Endodermal cell (in vitro differentiated cells): ENCODE results near the gene KDM6A. TPM values are rescaled to one million over a fixed set of nuclear protein-coding genes. Genes with fewer than 3 reads are reported as not detected.

Source experiments
- DNase-seq: peaks from one replicate; pipeline ENCODE4 v3.0.0-alpha.2; 2017
- H3K27ac ChIP-seq: 2 replicates; pipeline ENCODE4 v1.5.1; 2013; ENCODE audit warnings: mild to moderate bottlenecking, low read depth, low read length, moderate library complexity
- H3K27me3 ChIP-seq: 2 replicates; pipeline ENCODE4 v1.6.1; 2013; ENCODE audit warnings: mild to moderate bottlenecking, low read length, moderate library complexity; ENCODE audit not compliant: insufficient read depth, control insufficient read depth, poor library complexity, severe bottlenecking
- H3K36me3 ChIP-seq: 2 replicates; pipeline ENCODE4 v1.7.0; 2013; ENCODE audit warnings: mild to moderate bottlenecking, low read length, moderate library complexity; ENCODE audit not compliant: control insufficient read depth, insufficient read depth
- H3K4me1 ChIP-seq: one replicate; pipeline ENCODE4 v1.7.0; 2013; ENCODE audit warnings: low read length; ENCODE audit not compliant: control insufficient read depth, insufficient read depth
- H3K4me3 ChIP-seq: 2 replicates; pipeline ENCODE4 v1.5.1; 2013; ENCODE audit warnings: mild to moderate bottlenecking, low read length, moderate library complexity
- H3K9ac ChIP-seq: 2 replicates; pipeline ENCODE4 v1.6.1; 2013; ENCODE audit warnings: mild to moderate bottlenecking, low read length, moderate library complexity; ENCODE audit not compliant: poor library complexity, severe bottlenecking; ENCODE audit errors: extremely low read depth
- H3K9me3 ChIP-seq: 2 replicates; pipeline ENCODE4 v1.6.1; 2013; ENCODE audit warnings: mild to moderate bottlenecking, low read length, moderate library complexity; ENCODE audit not compliant: control insufficient read depth
- H3K27ac Mint-ChIP-seq: 2 replicates; pipeline ENCODE4 v1.8.0; 2020; ENCODE audit warnings: mixed read lengths
- H3K27me3 Mint-ChIP-seq: 2 replicates; pipeline ENCODE4 v1.8.0; 2021; ENCODE audit warnings: mild to moderate bottlenecking, mixed read lengths; ENCODE audit not compliant: insufficient read depth
- H3K36me3 Mint-ChIP-seq: 2 replicates; pipeline ENCODE4 v1.8.0; 2020; ENCODE audit warnings: low read depth, mixed read lengths
- H3K4me1 Mint-ChIP-seq: 2 replicates; pipeline ENCODE4 v1.8.0; 2020; ENCODE audit warnings: mixed read lengths
- H3K4me3 Mint-ChIP-seq: 2 replicates; pipeline ENCODE4 v1.8.0; 2020; ENCODE audit warnings: mild to moderate bottlenecking, moderate library complexity, mixed read lengths
- H3K9me3 Mint-ChIP-seq: 2 replicates; pipeline ENCODE4 v1.8.0; 2020; ENCODE audit warnings: mild to moderate bottlenecking, mixed read lengths
- WGBS, 2 experiments: methylation state at CpG; one replicate each; pipeline versions ENCODE4 v1.1.5 to v1.1.7; 2013; ENCODE audit warnings: missing lambda C conversion rate in 2 of 2, mixed read lengths in 1 of 2; ENCODE audit not compliant: insufficient coverage in 1 of 2, insufficient read length in 1 of 2; 5-methylcytosine and 5-hydroxymethylcytosine counted together
- total RNA-seq, 2 donors: library from RNA; stranded (reverse); fragmentation: NEBNext Ultra II Directional in 1 of 2; extraction: Animal tissue kit (Norgen Biotek cat#: 25700) in 1 of 2; gene quantifications; 2 replicates in 1 of 2; 3 replicates in 1 of 2; pipeline ENCODE4 v1.2.1, GENCODE V29; 2021
- TF ChIP-seq, protein P1 (sequence below): fragments of 200-600 bp; sonication (generic); conservative IDR thresholded peaks from 2 replicates; pipeline ENCODE4 v1.5.0; 2021; ENCODE audit warnings: antibody characterized with exemption, mild to moderate bottlenecking

KDM6A gene
- total RNA-seq, 2 donors from 2014 or later, result 62.1 to 64.6 TPM

DNA sequence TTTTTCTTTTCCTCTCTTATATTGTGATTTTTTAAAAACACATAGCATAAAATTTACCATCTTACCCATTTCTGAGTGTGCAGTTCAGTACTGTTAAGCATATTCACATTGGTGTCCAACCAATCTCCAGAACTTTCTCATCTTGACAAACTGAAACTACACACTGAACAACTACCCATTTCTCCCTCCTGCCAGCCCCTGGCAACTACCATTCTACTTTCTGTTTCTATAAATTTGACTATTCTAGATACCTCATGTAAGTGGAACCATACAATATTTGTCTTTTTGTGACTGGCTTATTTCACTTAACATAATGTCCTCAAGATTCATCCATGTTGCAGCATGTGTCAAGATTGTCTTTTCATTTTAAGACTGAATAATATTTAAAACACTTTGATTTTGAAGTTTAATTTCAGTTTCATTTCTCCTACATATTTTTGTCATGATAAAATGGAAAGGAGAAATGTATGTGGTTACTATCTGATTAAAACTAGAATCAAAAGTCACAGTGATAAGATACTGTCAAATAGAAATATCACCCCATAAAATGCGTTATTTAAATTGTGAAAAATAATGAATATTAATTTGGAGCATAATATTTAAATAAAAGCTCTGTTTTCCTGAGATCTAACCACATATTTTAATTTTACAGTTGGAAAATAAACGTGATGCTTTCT lies 204.9 kb downstream of the KDM6A start:
- Histone ChIP-seq H3K27me3 (no peaks in the 10 kb centered on the region), H3K27ac (no peak overlapping the region), H3K4me1 (no peaks in the 10 kb centered on the region), H3K9ac (no peak overlapping the region), H3K9me3 (no peaks in the 10 kb centered on the region), H3K4me3 (no peak overlapping the region), H3K36me3 (peaks cover 58% of the 10 kb centered on the region)
- H3K27me3 Mint-ChIP-seq, result no peaks in the 10 kb centered on the region
- no peak for DNase-seq
- H3K36me3 Mint-ChIP-seq, result peaks cover 36% of the 10 kb centered on the region
- WGBS, 2 experiments, result 100% methylated on average over 1 of the region's 2 CpGs; no CpG with 5 or more reads in 1 of the 2 experiments
- H3K4me1 Mint-ChIP-seq, result no peaks in the 10 kb centered on the region
- TF ChIP-seq, protein P1, sequence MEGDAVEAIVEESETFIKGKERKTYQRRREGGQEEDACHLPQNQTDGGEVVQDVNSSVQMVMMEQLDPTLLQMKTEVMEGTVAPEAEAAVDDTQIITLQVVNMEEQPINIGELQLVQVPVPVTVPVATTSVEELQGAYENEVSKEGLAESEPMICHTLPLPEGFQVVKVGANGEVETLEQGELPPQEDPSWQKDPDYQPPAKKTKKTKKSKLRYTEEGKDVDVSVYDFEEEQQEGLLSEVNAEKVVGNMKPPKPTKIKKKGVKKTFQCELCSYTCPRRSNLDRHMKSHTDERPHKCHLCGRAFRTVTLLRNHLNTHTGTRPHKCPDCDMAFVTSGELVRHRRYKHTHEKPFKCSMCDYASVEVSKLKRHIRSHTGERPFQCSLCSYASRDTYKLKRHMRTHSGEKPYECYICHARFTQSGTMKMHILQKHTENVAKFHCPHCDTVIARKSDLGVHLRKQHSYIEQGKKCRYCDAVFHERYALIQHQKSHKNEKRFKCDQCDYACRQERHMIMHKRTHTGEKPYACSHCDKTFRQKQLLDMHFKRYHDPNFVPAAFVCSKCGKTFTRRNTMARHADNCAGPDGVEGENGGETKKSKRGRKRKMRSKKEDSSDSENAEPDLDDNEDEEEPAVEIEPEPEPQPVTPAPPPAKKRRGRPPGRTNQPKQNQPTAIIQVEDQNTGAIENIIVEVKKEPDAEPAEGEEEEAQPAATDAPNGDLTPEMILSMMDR, result no peak
- H3K4me3 Mint-ChIP-seq, result no peak overlapping the region
- H3K9me3 Mint-ChIP-seq, result peaks cover 37% of the 10 kb centered on the region
- H3K27ac Mint-ChIP-seq, result no peak overlapping the region

DNA sequence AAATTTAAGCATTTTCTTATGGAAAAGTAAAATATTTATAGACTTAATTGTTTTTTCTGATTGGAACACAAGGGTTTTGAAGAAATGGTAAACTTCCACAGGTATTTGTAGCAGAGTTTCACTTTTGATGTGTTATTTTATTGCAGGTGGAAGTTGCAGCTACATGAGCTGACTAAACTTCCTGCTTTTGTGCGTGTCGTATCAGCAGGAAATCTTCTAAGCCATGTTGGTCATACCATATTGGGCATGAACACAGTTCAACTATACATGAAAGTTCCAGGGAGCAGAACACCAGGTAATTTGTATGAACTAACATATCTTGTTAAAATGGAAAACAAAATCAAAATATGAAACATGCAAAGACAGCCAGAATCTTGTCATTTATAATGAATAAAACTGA lies 210.3 kb downstream of the KDM6A start:
- Histone ChIP-seq H3K27me3 (no peaks in the 10 kb centered on the region), H3K36me3 (peaks cover 69% of the 10 kb centered on the region), H3K4me1 (no peaks in the 10 kb centered on the region), H3K9me3 (no peaks in the 10 kb centered on the region), H3K4me3 (no peak overlapping the region), H3K9ac (no peak overlapping the region), H3K27ac (no peak overlapping the region)
- Mint-ChIP-seq H3K4me1 (no peaks in the 10 kb centered on the region), H3K27ac (no peak overlapping the region), H3K9me3 (peaks cover 34% of the 10 kb centered on the region), H3K27me3 (no peaks in the 10 kb centered on the region), H3K4me3 (no peak overlapping the region), H3K36me3 (peaks cover 36% of the 10 kb centered on the region)
- 97% methylated on average over 2 of the region's 2 CpGs; no CpG with 5 or more reads in 1 of the 2 experiments for WGBS, 2 experiments
- no peak for DNase-seq
- TF ChIP-seq, protein P1, result no peak

DNA sequence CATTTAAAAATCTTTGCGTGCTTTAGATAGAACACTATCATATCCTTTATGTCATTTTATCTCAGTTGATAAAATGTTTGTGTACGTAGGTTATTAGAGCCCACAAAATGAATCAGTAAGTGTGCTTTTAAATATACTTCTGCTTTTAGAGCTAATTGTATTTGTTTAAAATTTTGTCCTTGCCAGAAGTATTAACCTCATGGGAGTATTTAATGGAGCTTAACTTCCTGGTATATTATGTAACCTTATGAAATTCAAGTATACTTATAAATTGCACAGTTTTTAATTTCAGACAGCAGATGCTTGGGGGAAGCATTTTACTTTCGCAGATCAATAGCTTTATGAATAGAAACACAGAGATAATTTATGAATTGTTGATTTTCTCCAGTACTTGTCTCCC lies 237.5 kb downstream of the KDM6A start:
- H3K36me3 ChIP-seq, result peaks cover 78% of the 10 kb centered on the region
- Mint-ChIP-seq H3K4me3 (no peak overlapping the region), H3K9me3 (peaks cover 21% of the 10 kb centered on the region), H3K4me1 (peaks cover 1% of the 10 kb centered on the region), H3K27ac (no peak overlapping the region), H3K36me3 (peaks cover 44% of the 10 kb centered on the region), H3K27me3 (no peaks in the 10 kb centered on the region)
- H3K9ac ChIP-seq, result no peak overlapping the region
- DNase-seq, result no peak
- TF ChIP-seq, protein P1, result no peak
- no peaks in the 10 kb centered on the region for H3K9me3 ChIP-seq
- no peaks in the 10 kb centered on the region for H3K4me1 ChIP-seq
- H3K27me3 ChIP-seq, result no peaks in the 10 kb centered on the region
- H3K27ac ChIP-seq, result no peak overlapping the region
- no peak overlapping the region for H3K4me3 ChIP-seq
- WGBS, 2 experiments, result 100% methylated on average over 1 of the region's 3 CpGs; no CpG with 5 or more reads in 1 of the 2 experiments
